NCI-H2029 treated with DMSO at 0.1 percent for 48 hours (cell line): Measurements from ENCODE around the gene TMIGD3.
"Not testable (repeated sequence)": the region's sequence is repeated elsewhere in the genome, so short reads cannot be mapped to it uniquely, and the experiment has no call there.

Experiments
- DNase-seq: peaks from one replicate; lab custom pipeline; 2025; lab: John Stamatoyannopoulos, UW

TMIGD3 gene

DNA sequence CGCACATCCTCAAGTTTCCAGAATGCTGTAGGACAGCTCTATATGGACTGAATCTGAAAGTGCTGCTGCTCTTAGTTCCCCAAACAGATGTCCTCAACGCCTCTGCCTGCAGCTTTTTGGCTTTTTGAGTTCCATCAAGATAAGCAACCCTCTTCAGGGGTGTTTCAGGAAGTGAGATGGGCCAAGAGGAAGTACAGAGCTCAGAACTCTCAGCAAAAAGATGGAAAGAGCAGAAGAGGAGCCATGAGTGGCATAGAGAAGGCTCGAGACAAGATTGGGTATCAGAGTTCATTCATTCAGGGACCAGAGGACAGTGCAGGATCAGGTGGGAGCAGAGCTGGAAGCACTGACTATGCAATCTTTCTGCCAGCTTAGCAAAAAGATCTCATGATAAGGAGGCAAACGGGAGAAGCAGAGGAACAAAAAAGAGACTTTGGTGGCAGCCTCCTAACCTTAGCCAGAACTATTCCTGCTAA, at the start of gene TMIGD3, which contains the start of gene ADORA3:
Gene TMIGD3 (minus strand): TSS at position 49 of the 476 bp plus-strand sequence. CDS start 279 bp downstream, outside the sequence.
Gene ADORA3 (minus strand): TSS at position 49 of the 476 bp plus-strand sequence. CDS start 279 bp downstream, outside the sequence.
- no peak for DNase-seq

DNA sequence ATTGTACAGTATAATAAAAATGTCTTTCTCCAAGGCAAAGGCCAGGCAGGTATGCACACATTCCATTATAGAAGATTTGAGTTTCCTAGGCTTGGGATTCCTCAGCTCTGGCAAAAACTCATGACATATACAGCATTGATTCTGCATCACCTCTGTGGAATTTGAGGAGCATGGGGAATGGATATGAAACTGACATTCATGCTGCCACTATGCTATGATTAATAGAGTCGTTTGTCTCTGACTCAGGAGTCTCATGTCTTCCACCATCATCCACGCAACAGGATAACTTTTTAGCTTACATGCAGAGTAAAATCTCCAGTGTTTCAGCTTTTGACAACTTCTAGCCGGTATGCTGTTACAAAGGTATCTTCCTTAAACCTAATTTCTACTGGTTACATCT, 49.8 kb upstream of the TMIGD3 start:
- no peak for DNase-seq

DNA sequence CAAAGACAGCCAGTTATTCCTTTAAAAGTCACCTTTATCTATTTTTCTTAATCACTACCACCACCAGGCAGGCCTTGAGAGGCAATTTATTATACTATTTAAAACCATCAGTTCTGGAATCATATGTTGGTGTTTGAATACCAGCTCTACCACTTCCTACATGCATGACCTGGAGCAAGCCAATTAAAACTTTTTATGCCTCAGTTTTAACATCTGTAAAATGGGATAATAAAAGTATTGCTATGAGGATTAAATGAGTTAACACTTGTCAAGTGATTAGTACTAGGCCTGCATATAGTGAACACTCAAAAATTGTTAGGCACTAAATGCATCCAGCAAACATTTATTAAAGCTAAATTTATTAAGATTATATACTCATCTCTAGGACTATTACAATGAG, 49.2 kb upstream of the TMIGD3 start:
- DNase-seq, result no peak

DNA sequence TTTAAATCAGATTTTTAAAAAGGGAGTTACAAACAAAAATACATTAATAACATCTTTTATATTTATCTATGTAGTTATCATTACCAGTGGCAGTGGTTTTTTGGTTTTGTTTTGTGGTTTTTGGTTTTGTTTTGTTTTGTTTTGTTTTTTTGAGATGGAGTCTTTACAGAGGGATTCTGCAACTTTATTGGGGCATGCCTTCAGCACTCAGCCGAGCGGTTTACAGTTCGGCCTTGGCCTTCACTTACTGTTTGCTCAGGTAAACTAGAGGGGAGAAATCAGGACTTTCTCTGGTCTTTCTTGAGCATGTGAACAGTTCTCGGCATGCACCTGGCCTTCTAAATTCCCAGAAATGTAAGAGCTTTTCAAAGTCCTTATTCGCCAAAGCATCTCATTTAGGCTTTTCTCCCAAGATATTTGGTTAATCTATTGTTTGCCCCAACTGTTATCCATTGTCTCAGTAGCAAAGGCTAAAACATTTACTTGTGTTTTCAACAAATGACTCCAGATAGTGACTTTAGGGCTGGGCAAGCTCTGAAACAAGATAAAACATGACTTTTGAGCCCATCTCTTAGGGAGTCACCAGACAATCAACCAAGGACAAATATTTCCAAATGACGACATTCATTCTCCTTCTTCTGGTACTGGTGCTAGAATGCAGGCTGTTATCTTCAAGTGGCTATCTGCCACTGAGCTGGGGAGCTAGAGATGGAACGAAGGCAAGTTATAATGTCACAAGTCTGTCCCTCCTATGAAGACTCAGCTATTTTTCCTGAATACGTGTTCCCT, 48.4 kb upstream of the TMIGD3 start:
- no peak for DNase-seq

DNA sequence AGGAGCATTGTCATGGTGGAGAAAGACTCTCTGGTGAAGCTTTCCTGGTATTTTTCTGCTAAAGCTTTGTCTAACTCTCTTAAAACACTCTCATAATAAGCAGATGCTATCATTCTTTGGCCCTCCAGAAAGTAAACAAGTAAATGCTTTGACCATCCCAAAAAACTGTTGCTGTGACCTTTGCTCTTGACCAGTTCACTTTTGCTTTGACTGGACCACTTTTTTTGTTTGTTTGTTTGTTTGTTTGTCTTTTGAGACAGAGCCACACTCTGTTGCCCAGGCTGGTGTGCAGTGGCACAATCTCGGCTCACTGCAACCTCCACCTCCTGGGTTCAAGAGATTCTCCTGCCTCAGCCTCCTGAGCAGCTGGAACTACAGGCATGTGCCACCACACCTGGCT, 44.4 kb upstream of the TMIGD3 start:
- not testable (repeated sequence) for DNase-seq

DNA sequence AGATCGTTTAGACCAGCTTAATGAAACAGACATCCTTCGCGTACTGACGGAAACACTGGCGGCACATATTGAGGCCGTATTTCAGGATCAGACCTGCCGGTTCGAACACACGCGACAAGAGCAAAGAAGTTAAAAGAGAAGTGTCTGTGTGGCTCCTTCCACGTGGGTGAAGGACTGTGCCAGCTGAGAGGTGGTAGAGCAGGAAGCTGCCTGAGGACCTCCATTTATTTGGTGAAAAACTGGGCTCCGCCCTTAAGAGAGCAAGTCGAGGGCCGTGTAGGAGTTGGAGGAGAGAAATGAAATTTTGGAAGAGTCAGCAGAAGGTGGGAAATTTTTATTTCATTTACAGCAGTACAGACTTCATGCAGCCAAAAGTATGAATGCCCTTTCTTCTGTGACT, 38.8 kb upstream of the TMIGD3 start:
- no peak for DNase-seq

DNA sequence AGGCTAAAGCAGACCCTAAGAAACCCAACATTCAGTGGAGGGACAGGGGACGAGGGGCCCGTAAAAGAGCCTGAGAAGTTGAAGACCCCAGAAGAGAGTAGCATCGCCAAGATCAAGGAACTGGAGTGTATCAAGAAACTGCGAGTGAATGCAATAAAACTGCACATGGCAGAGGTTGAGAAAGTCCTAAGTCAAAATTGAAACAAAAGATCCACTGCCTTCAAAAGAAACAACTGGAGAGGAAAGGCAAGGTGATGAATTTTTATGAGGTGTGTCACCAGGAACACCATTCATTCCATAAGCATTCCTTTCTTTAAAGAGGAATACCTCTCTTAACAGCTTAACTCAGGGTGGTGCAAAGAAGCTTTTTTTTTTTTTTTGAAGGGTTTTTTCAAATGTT, 38.3 kb upstream of the TMIGD3 start:
- DNase-seq, result no peak

DNA sequence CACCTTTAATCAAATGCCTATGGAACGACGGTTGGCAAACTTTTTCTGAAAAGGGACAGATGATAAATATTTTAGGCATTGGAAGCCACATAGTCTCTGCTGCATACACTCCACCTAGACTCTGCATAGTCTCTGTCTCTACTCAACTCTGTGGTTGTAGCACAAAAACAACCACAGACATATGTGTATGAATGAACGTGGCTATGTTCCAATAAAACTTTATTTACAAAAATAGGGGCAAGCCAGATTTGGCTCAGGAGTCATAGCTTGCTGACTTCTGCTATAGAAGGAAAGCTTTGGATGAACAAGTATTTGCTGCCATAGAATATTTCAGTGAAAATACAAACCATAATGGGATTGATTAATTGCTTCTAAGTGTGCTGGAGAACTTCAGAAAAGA, 37.5 kb upstream of the TMIGD3 start:
- no peak for DNase-seq

DNA sequence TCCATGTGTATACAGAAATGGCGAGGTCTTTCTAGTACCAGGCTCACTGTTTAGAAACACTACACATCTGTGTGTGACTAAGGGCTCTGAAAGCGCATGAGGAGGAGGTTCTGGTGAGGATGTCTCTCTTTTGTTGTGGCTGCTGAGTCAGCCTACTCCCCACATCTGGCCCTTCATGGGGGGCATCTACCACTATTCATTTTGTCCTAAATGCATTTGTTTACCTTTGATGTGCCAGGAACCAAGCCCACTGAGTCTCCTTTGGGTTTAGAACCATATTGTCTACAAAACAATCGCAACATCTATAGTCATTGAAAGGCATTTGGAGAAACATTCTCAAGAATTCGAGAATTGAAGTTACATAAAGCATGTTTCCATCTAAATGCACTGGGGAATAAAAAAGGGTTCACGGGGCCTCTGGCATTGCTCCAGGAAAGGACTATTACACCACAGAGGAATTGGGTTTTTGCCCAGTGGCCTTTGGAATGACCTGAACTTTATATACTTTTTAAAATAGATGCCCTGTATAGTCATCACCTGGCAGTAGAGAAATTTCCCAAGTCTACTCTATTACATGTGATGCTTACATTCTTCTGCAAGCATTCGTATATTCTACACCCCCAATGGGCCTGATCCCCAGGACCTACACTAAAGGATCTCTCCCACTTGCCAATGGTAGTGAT, 35.1 kb upstream of the TMIGD3 start:
- no peak for DNase-seq

DNA sequence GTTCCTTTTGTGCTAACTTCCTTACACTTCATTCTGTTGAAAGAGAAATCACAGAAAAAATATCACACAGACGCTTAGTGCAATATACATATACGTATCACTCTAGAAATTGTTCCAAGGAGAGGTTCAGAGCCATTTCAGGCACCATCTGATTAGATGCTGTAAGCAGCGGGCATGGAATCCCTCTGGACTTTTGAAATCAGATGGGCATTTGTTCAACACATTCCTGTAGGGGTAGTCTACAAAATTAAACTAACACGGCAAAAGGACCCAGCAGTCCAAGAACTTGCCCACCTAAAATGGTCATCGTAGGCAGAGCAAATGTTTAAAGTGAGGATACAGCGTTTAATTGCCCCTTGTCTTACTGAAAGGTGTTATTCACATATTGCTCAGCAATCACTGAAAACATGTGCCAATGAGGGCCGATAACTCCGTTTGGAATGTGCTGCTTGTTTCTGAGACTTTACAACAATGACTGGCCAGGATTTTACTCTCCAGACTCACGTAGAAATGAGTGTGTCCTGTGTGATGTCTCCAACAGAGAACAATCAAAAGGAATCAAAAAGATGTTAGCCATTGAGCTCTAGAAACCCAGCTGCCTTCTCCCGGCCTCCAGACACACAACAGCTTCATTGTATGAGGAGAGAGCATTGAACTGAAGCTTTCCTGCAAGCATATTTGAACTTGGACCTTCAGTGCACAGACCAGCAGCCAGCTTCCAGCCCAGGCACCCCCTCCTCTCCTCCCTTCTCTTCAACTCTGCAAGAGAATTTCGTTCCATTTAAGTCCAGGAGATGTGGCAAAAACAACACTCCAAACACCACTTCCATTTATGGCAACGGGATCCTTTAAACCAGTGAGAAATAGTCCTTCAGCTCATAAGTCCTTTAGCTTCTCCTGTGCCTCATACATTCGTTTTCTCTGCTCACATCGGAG, 32.1 kb upstream of the TMIGD3 start:
- no peak for DNase-seq

DNA sequence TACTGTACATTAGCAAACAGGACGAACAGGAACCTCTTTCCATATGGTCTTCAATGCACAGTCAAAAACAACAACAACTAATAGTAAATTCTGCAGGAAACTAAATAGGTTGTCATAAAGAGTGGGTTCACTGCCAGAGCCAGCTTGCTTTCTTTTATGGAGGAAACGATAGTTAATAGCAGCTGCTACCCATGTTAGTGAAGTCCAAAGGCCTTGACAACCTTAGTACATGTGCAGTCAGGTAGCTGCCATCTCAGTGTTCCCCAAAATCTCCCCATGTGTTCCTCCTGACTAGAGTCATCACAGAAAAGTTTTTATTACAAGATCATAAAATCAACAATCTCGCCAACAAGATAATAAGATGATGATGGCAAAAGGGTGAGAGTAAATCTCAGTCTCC, 16.6 kb upstream of the TMIGD3 start:
- no peak for DNase-seq

DNA sequence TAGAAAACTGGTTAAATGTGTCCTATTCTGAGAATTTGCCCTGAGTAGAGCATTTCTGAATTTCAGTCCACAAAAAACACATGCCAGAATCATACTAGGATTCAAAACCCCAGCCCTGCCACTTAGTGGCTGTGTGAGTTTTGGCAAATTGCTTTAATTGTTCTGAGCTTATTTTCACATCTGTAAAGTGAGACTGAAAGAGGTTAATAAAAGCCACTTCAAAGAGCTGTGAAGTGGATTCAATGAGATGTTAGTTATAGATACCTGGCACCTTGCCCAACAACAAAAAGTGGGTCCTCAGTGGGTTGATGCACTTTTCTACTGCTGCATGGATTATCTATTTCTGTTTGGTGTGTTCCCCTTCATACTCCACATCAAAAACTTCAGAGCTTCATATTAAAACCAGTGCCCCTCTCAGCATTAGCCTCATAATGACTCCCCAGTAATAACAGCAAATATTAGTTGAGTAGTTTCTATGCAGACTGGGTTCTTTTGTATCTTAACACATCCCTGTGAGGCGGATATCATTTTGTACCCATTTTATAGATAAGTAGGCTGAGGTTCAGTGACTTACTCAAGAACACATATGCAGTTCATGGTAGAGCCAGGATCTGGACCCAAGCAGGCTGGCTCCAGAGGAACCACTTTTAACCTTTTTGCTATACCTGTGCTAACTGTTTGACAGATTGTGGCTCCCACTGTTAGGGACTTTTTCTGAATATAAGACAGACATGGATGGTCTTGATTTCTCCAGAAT, 14.2 kb upstream of the TMIGD3 start:
- DNase-seq, result peak; percentile 61

DNA sequence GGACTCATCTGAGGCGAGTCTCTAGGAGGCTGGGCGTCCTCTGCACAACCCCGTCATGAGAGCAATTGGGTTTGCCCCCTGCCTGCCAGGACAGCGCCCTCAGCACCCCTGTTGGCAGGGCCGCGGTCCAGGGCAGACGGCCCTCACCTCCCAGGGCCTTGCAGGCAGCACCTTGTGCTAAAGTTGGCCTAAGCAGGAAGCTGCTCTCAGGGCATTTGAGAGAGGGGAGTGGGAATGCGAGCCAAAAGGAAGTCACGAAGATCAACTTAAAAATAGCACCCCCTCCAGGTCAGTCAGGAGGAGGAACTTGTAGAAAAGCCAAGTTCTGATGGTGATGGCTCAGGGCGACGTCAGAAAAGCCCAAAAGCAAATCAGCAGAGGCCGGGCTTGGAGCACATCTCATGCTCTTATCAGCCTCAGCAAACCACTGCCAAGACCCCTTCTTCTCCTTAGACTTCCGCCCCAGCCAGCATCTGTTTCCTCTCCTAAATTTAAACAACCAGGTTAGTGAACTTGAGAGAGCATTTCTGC, 12.6 kb upstream of the TMIGD3 start:
- no peak for DNase-seq

DNA sequence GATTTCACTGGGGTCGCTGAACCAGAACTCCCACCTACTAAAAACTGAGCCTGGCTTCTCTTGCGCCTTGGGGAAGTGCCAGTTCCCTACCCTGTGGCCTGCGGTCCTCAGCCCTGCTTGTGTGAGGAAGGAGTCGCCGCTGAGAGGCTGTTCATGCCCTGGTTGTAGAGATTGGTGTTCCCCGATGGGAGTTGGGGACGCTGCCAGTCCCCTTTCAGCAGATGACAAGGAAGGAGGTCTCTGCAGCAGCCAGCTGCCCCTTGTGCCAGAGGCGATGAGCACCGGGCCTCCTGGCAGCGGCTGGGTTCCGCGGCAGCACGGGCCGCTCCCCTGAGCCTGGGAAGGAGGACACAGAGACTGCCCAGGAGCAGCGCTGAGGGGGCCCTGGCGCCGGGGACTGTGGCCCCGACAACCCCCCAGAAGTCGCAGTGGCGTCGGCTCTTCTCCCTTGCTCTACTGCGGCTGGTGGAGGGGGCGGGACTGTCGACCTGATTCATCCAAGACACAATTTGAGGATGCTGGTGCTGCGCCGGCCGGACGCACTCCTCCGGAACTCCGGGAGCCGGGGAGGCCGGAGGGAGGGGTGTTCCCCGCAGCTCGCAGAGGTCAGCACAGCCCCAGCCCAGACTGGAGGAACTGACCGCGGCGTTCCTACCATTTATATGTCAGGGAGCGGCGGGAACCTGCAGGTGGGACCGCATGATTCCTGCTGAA, 12.0 kb upstream of the TMIGD3 start:
- DNase-seq, result no peak

DNA sequence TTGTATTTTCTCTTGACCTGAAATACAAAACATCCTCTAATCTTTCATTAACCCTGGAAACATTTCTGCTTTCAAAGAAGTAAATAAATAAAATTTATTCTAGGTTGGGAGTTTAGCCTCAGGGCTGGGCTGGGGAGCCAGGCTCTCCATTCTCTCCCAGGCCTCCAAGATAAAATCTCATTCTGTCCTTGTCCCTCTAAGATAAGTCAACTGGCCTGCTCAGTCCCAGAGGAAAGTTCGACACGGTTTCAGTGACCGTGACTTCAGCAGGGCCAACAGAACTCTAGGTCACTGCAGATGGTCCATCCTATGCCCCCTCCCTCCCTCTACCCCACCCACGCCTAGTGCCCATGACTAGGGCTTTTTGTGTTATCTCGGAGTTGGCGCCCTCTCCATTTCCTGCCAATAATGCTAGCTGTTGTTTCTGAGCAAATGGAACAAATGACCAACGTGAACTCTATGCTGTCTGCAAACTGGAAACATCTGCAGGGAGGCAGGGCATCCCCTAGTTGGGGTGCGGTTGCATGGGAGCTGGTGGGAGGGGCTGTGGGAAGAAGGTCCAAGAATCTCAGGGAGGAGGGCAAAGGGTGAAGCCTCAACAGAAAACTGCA, 10.1 kb upstream of the TMIGD3 start:
- DNase-seq, result no peak

DNA sequence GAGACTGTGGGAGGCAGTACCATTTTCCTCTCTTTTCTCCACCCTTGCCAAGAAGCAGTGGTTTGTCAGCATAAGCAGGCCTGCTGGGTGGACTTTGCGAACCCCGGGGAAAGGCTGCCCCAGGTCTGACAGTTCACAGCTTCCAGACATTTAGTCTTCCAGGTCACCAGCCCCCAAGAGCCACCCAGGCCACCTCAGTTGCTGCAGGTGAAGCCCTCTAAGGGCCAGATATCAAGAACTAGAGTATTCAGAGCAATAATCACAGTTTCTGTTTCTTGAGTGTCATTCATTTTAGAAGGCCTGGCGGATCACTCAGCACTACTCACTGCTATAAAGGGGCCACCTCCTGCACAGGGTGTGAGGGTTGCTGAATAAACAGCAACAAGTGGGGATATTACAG, 9.5 kb upstream of the TMIGD3 start:
- DNase-seq, result no peak

DNA sequence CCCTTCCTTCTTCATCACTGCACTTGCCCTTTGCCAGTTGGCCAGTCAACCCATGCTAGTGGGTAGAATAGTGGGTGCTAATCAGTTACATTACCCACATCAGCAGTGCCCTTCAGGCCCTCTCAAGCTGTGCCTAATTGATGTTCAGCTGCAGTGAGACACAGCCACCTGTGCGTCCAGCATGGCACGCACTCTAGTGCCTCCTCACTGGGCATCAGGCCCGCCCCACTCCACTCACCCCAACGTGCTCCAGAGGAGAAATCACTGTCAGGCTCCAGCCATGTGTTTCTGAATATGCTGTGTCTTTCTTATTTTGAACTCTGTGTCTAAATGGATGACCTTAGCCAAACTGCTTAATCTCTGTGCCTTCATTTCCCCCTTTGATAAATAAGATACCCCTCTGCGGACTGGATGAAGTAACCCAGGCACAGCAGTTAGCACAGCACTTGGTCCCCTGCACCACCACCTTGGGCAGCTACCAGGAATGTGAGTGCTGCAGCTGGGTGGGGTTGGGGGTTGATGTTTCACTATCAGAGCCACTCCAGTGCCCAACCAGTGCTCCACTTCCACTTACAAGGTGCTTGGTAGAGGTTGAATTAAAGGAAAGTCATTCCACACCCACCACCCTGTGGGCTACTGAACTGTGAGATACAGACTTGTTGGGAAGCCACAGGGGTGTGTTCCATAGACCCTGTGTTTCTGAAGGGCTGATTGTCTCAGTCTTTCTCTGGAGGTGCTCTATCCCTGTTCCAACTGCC, 8.9 kb upstream of the TMIGD3 start:
- no peak for DNase-seq

DNA sequence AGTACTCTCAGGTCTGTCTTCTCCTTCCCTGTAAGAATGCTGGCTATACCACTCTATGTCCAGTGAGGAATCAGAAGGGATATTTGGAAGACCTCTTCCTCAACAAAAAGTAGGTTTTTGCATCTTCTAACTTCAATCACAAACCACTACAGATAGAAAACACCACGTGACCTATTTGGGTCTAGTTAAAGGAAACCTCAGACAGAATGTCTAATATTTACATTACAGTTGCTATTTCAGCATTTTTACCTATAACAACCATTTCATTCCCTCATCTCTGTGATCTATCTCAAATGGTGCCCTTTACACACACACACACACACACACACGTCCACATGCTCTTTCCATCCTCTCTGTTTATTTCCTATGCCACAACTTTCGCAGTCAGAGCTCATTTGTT, 7.9 kb upstream of the TMIGD3 start:
- DNase-seq, result no peak

DNA sequence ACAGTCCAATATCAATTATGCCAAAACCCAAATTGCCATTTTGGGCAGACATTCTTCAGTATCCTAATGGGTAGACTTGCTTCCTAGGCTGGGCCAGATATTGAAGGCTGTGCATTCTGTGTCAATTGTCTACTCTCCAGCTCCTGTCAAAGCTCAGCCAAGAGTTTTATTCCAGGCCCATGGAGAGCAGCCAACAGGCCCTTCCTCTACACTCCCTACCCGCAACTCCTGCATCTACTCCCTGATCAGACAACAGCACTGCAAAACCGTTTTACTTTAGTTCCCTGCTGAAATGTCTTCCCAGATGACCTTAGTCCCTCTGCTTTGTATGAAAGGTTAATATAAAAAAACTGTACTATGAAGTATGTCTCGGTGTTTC, 6.6 kb upstream of the TMIGD3 start:
- no peak for DNase-seq
